ENCODE measurements around the gene JMJD1C.

GRCh38 chr10:63412304-63412703 is 53.5 kb downstream of the JMJD1C start:
- TF ChIP-seq CTCF (conservative IDR thresholded peaks at IDR 0.05; ENCODE audit: low read length) (no peak), EZH2phosphoT487 (IDR thresholded peaks at IDR 0.05; ENCODE audit: borderline replicate concordance) (no peak)

Measured in Loucy (cell line).